Renal cortical epithelial cell (primary cell): ENCODE data around the gene RNF215. TPM values are rescaled to one million over a fixed set of nuclear protein-coding genes. Genes with fewer than 3 reads are reported as not detected.

ENCODE experiments used
- DNase-seq: peaks from one replicate; pipeline ENCODE4 v3.0.0-alpha.2; 2011; ENCODE audit warnings: low read depth
- total RNA-seq: library from RNA; depleted of rRNA; stranded (reverse); fragments of >200 nt; gene quantifications from 2 replicates; pipeline ENCODE4 v1.2.3, GENCODE V29; 2014

RNF215 gene
- total RNA-seq, 1 donor from 2014 or later, result 33.2 TPM

DNA sequence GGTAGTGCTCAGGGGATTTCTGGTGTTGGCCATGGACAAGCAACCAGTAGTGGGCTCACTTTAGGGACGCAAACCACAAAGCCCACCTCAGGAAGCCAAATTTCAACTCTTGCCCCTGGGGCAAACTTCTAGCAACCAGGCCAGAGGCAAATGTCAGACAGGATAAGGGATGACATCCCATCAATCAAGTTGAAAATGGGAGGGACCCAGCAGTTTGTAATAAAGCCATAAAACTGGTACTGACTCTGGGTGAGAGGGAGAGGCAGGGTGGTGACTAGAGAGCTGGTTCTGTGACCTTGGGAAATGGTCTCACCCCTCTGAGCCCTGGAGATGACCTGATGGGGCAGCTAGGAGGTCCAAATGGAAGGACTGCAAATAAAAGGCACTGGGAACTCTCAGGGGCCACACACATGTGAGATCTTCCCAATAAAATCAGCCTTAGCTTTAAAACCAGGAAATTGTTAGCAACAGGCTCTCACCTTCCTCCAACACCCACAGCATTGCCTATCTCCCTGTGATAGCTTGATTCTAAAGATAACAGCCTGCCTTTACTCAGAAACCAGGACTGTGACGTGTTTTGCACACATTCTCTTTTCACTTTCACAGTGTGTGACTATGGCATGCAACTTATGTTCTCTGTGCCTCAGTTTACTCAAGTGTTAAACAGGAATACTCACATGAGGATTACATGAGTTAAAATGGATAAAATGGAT lies 54.1 kb downstream of the RNF215 start:
- DNase-seq, result no peak

- no peak for DNase-seq
Measured at GRCh38 chr22:30332551-30332950, 54.7 kb downstream of the RNF215 start.

Other genes with a start within 250 kb of the RNF215 start
- 58.1 and 84.0 TPM in 2 replicates for gene LIF, start 140.7 kb downstream of the RNF215 start, total RNA-seq
- not detected in 2 replicates for gene OSM, start 120.6 kb downstream of the RNF215 start, total RNA-seq
- gene CASTOR1, start 97.9 kb downstream of the RNF215 start, total RNA-seq, result 9.8 and 13.0 TPM in 2 replicates
- 21.4 and 23.6 TPM in 2 replicates for gene TBC1D10A, start 60.5 kb downstream of the RNF215 start, total RNA-seq
- gene SF3A1, start 30.5 kb downstream of the RNF215 start, total RNA-seq, result 9.6 and 42.1 TPM in 2 replicates
- 2.6 and 12.1 TPM in 2 replicates for gene CCDC157, start 30.4 kb downstream of the RNF215 start, total RNA-seq
- 57.3 and 97.9 TPM in 2 replicates for gene SEC14L2, start 9.6 kb upstream of the RNF215 start, total RNA-seq
- gene MTFP1, start 38.4 kb upstream of the RNF215 start, total RNA-seq, result 26.5 and 45.3 TPM in 2 replicates
- not detected in 2 replicates for gene SEC14L3, start 84.6 kb upstream of the RNF215 start, total RNA-seq
- 1.2 TPM in 1 of 2 replicates, not detected in the other for gene SEC14L4, start 118.3 kb upstream of the RNF215 start, total RNA-seq
- gene SEC14L6, start 159.3 kb upstream of the RNF215 start, total RNA-seq, result 20.3 and 37.3 TPM in 2 replicates
- 2.6 and 6.4 TPM in 2 replicates for gene GAL3ST1, start 187.3 kb upstream of the RNF215 start, total RNA-seq
- gene PES1, start 204.5 kb upstream of the RNF215 start, total RNA-seq, result 77.6 and 84.0 TPM in 2 replicates
- gene TCN2, start 219.8 kb upstream of the RNF215 start, total RNA-seq, result 9.2 and 26.0 TPM in 2 replicates
- gene SLC35E4, start 248.4 kb upstream of the RNF215 start, total RNA-seq, result 7.8 and 7.9 TPM in 2 replicates